ENCODE measurements around the gene ZNF490. TPM values are rescaled to one million over a fixed set of nuclear protein-coding genes. Genes with fewer than 3 reads are reported as not detected.
A peak's percentile ranks its signal among the peaks of the same experiment; 100 is the strongest.

ZNF490 gene
- polyA plus RNA-seq, 6 donors from 2014 or later = 9.7 to 13.1 (median 12.2) TPM; not detected in 1

DNA sequence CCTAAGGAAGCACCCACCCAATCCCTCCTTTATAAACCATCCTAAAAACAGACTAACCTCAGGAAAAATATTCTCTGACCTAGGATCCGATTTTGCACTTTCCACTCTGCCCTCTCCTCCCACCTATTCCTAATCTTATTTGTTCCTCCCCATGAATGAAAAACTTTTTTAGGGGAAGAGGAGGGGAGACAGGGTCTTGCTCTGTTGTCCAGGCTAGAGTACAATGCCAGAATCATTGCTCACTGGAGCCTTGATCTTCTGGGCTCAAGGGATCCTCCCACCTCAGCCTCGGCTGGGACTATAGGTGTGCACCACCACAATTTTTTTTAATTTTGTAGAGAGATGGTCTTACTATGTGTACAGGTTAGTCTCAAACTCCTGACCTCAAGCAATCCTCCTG lies 63.7 kb downstream of the ZNF490 start:
- Mint-ChIP-seq H3K4me1 (peaks cover 50 to 84% (median 74%) of the 10 kb centered on the region in 3 donors), H3K27ac (peak overlapping the region in 4 of 6 donors; percentile 56 to 88 (median 72)), H3K27me3 (no peaks in the 10 kb centered on the region), H3K9me3 (peaks cover 0 to 8% (median 3%) of the 10 kb centered on the region in 7 donors), H3K36me3 (peaks cover 8 to 11% of the 10 kb centered on the region in 2 donors), H3K4me3 (peak overlapping the region in 1 of 8 donors; percentile 34)
- ATAC-seq (ENCODE audit: low read depth in 2 of 2) = no peak
- DNase-seq = no peak

DNA sequence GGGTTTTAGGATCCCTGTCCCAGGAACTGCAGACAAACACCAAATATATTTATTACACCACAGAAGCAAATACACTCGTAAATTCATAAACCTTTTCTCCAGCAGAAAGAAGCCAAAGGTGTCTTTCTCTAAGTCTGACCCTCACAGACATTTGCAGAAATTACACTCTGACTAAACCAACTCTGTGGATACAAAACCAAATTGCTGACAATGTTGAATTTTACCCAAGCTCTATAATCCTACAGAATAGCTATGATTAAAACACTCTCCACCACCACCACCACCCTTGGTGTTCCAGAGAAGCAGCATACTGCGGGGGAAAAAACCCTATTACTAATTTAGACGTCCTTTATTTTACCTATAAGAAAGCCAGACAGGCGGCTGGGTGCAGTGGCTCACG lies 64.5 kb downstream of the ZNF490 start:
- Mint-ChIP-seq H3K4me1 (peaks cover 46 to 76% (median 66%) of the 10 kb centered on the region in 3 donors), H3K27me3 (no peaks in the 10 kb centered on the region), H3K36me3 (peaks cover 8 to 11% of the 10 kb centered on the region in 2 donors), H3K4me3 (no peak overlapping the region), H3K9me3 (peaks cover 0 to 8% (median 3%) of the 10 kb centered on the region in 7 donors), H3K27ac (peak overlapping the region in 2 of 6 donors; percentile 46 to 70)
- ATAC-seq (ENCODE audit: low read depth in 2 of 2) (no peak), DNase-seq (no peak)

GRCh38 chr19:12545267-12545666 lies 65.3 kb downstream of the ZNF490 start:
- Mint-ChIP-seq H3K9me3 (peaks cover 0 to 8% (median 3%) of the 10 kb centered on the region in 7 donors), H3K36me3 (peaks cover 8 to 11% of the 10 kb centered on the region in 2 donors), H3K4me3 (no peak overlapping the region), H3K27ac (peak overlapping the region in 4 of 6 donors; percentile 3 to 76 (median 27)), H3K4me1 (peaks cover 46 to 76% (median 61%) of the 10 kb centered on the region in 3 donors), H3K27me3 (no peaks in the 10 kb centered on the region)
- ATAC-seq (ENCODE audit: low read depth in 2 of 2) (no peak), DNase-seq (no peak)

GRCh38 chr19:12544401-12544876 lies 66.2 kb downstream of the ZNF490 start:
- Mint-ChIP-seq H3K4me3 (peak overlapping the region in 1 of 8 donors; percentile 41), H3K9me3 (peaks cover 0 to 8% (median 3%) of the 10 kb centered on the region in 7 donors)

GRCh38 chr19:12543855-12544254 lies 66.8 kb downstream of the ZNF490 start:
- Mint-ChIP-seq H3K27me3 (no peaks in the 10 kb centered on the region), H3K4me3 (no peak overlapping the region), H3K4me1 (peaks cover 35 to 64% (median 54%) of the 10 kb centered on the region in 3 donors), H3K27ac (peak overlapping the region in 1 of 6 donors; percentile 85), H3K9me3 (peaks cover 0 to 8% (median 3%) of the 10 kb centered on the region in 7 donors), H3K36me3 (peaks cover 8 to 11% of the 10 kb centered on the region in 2 donors)
- ATAC-seq (ENCODE audit: low read depth in 2 of 2) (no peak), DNase-seq (no peak)

More at GRCh38 chr19:12544401-12544876, 66.2 kb downstream of the ZNF490 start:
- ATAC-seq (ENCODE audit: low read depth in 2 of 2) = no peak
- no peak for DNase-seq
- no peaks in the 10 kb centered on the region for H3K27me3 Mint-ChIP-seq
- peaks cover 8 to 11% of the 10 kb centered on the region in 2 donors for H3K36me3 Mint-ChIP-seq
- peaks cover 41 to 70% (median 60%) of the 10 kb centered on the region in 3 donors for H3K4me1 Mint-ChIP-seq
- H3K27ac Mint-ChIP-seq = peak overlapping the region in 3 of 6 donors; percentile 57 to 86 (median 66)

Other genes with a start within 250 kb of the ZNF490 start
- gene ZNF442, start 245.1 kb downstream of the ZNF490 start, polyA plus RNA-seq (ENCODE audit: low read depth in 6 of 6) = 1 to 10 TPM in 5 of 6 donors, not detected in 1; 1.7 to 2.5 (median 2.1) TPM
- 1 to 10 TPM; 2.0 to 9.5 (median 5.9) TPM for gene ZNF799, start 209.5 kb downstream of the ZNF490 start, polyA plus RNA-seq (ENCODE audit: low read depth in 6 of 6)
- 1 to 10 TPM; 1.4 to 4.3 (median 3.1) TPM for gene ZNF443, start 169.8 kb downstream of the ZNF490 start, polyA plus RNA-seq (ENCODE audit: low read depth in 6 of 6)
- 1 to 10 TPM in 5 of 6 donors, not detected in 1; 1.4 to 2.8 (median 2.3) TPM for gene ZNF709, start 126.0 kb downstream of the ZNF490 start, polyA plus RNA-seq (ENCODE audit: low read depth in 6 of 6)
- gene ZNF564, start 59.3 kb downstream of the ZNF490 start, polyA plus RNA-seq (ENCODE audit: low read depth in 6 of 6) = 10 to 100 TPM; 14.8 to 22.7 (median 18.7) TPM
- gene ZNF791, start 107 bp upstream of the ZNF490 start, polyA plus RNA-seq (ENCODE audit: low read depth in 6 of 6) = 10 to 100 TPM; 22.8 to 44.1 (median 28.2) TPM
- 10 to 100 TPM; 64.1 to 97.0 (median 76.9) TPM for gene MAN2B1, start 55.9 kb upstream of the ZNF490 start, polyA plus RNA-seq (ENCODE audit: low read depth in 6 of 6)
- 10 to 100 TPM; 12.6 to 34.5 (median 17.5) TPM for gene WDR83, start 56.0 kb upstream of the ZNF490 start, polyA plus RNA-seq (ENCODE audit: low read depth in 6 of 6)
- 100 to 1,000 TPM in 2 of 6 donors, 10 to 100 TPM in 4; 83.5 to 132 (median 85.5) TPM for gene DHPS, start 71.1 kb upstream of the ZNF490 start, polyA plus RNA-seq (ENCODE audit: low read depth in 6 of 6)
- not detected for gene GNG14, start 77.2 kb upstream of the ZNF490 start, polyA plus RNA-seq (ENCODE audit: low read depth in 6 of 6)
- gene FBXW9, start 85.8 kb upstream of the ZNF490 start, polyA plus RNA-seq (ENCODE audit: low read depth in 6 of 6) = 1 to 10 TPM; 2.0 to 5.8 (median 4.9) TPM
- gene TNPO2, start 113.1 kb upstream of the ZNF490 start, polyA plus RNA-seq (ENCODE audit: low read depth in 6 of 6) = 1 to 10 TPM in 5 of 6 donors, not detected in 1; 1.7 to 3.5 (median 2.7) TPM
- 100 to 1,000 TPM; 207 to 269 (median 230) TPM for gene TRIR, start 123.9 kb upstream of the ZNF490 start, polyA plus RNA-seq (ENCODE audit: low read depth in 6 of 6)
- 100 to 1,000 TPM in 1 of 6 donors, 10 to 100 TPM in 5; 46.3 to 105 (median 53.5) TPM for gene GET3, start 126.7 kb upstream of the ZNF490 start, polyA plus RNA-seq (ENCODE audit: low read depth in 6 of 6)
- under 1 TPM in 1 of 6 donors, not detected in 5; 0.23 TPM for gene BEST2, start 141.0 kb upstream of the ZNF490 start, polyA plus RNA-seq (ENCODE audit: low read depth in 6 of 6)
- 1 to 10 TPM; 1.1 to 7.1 (median 3.3) TPM for gene HOOK2, start 164.7 kb upstream of the ZNF490 start, polyA plus RNA-seq (ENCODE audit: low read depth in 6 of 6)
- gene JUNB, start 180.7 kb upstream of the ZNF490 start, polyA plus RNA-seq (ENCODE audit: low read depth in 6 of 6) = 1,000 to 10,000 TPM in 5 of 6 donors, 100 to 1,000 TPM in 1; 777 to 2,686 (median 1,649) TPM
- gene PRDX2, start 191.0 kb upstream of the ZNF490 start, polyA plus RNA-seq (ENCODE audit: low read depth in 6 of 6) = 100 to 1,000 TPM in 5 of 6 donors, 10 to 100 TPM in 1; 96.8 to 203 (median 126) TPM
- gene THSD8, start 191.3 kb upstream of the ZNF490 start, polyA plus RNA-seq (ENCODE audit: low read depth in 6 of 6) = 1 to 10 TPM in 5 of 6 donors, not detected in 1; 2.0 to 6.6 (median 5.2) TPM
- gene RNASEH2A, start 195.8 kb upstream of the ZNF490 start, polyA plus RNA-seq (ENCODE audit: low read depth in 6 of 6) = 10 to 100 TPM; 19.7 to 30.9 (median 25.1) TPM
- gene RTBDN, start 223.8 kb upstream of the ZNF490 start, polyA plus RNA-seq (ENCODE audit: low read depth in 6 of 6) = not detected
- 1 to 10 TPM in 3 of 6 donors, under 1 TPM in 2, not detected in 1; 0.10 to 2.5 (median 1.0) TPM for gene MAST1, start 227.7 kb upstream of the ZNF490 start, polyA plus RNA-seq (ENCODE audit: low read depth in 6 of 6)